Psoas muscle (tissue), 8 donors: ENCODE results near the gene MYO3B. TPM values are rescaled to one million over a fixed set of nuclear protein-coding genes. Genes with fewer than 3 reads are reported as not detected.

Experiments used
- ATAC-seq, 4 donors: fragments of 200-7000 bp; cut with Tn5 transposase; one replicate each; pipeline ENCODE4 v1.9.1; 2020; ENCODE audit warnings: moderate library complexity in 3 of 4, mild to moderate bottlenecking in 2 of 4
- DNase-seq, 2 donors: peaks; one replicate each; pipeline ENCODE4 v3.0.0-alpha.2; 2020
- H3K27ac ChIP-seq: fragments of 200-600 bp; one replicate; pipeline ENCODE4 v1.8.0; 2022
- H3K27me3 ChIP-seq, 3 donors: fragments of 200-600 bp in 1 of 3; one replicate each; pipeline versions ENCODE4 v1.6.1 to v1.8.0; 2013 to 2022; ENCODE audit warnings: low read length in 2 of 3, mild to moderate bottlenecking in 2 of 3, moderate library complexity in 1 of 3; ENCODE audit not compliant: insufficient read depth in 3 of 3
- H3K36me3 ChIP-seq, 2 donors: fragments of 200-600 bp in 1 of 2; one replicate each; pipeline versions ENCODE4 v1.6.1 to v1.8.0; 2013 to 2022; ENCODE audit warnings: low read depth in 1 of 2, mild to moderate bottlenecking in 1 of 2, moderate library complexity in 1 of 2; ENCODE audit not compliant: insufficient read depth in 1 of 2
- H3K4me1 ChIP-seq: fragments of 200-600 bp; one replicate; pipeline ENCODE4 v1.8.0; 2022
- H3K4me3 ChIP-seq: fragments of 200-600 bp; one replicate; pipeline ENCODE4 v1.8.0; 2022; ENCODE audit warnings: mild to moderate bottlenecking
- H3K9me3 ChIP-seq: fragments of 200-600 bp; one replicate; pipeline ENCODE4 v1.8.0; 2022
- CTCF ChIP-seq: fragments of 200-600 bp; IDR thresholded peaks from one replicate; pipeline ENCODE4 v1.8.0; 2022; ENCODE audit warnings: antibody characterized with exemption
- WGBS, 3 donors: extraction: QIAGEN DNeasy Blood & Tissue Kit; methylation state at CpG; one replicate each; pipeline versions ENCODE4 v1.1.6 to v1.1.7; 2013; 5-methylcytosine and 5-hydroxymethylcytosine counted together
- intact Hi-C, 2 donors: fragments of 100-400 bp; cut with DNase I; formaldehyde crosslinking; loops; one replicate each; pipeline versions ENCODE4 v1.11.0 to v1.14.2; 2022
- polyA plus RNA-seq, 3 donors: library from polyadenylated mRNA; stranded (reverse); fragments of 200-250 nt; gene quantifications; one replicate each; pipeline ENCODE4 v1.2.3, GENCODE V29; 2013
- total RNA-seq, 4 donors: library from RNA; stranded (reverse); fragmentation: NEBNext Ultra II Directional in 2 of 4; extraction: Animal tissue kit (Norgen Biotek cat#: 25700) in 2 of 4; gene quantifications; one replicate each; pipeline versions ENCODE4 v1.2.1 to v1.2.4, GENCODE V29; 2021 to 2023
- donor health status: healthy with polysubstance abuse.
- donor health status: DM: no; HTN: no; CAD: no; lungs with moderate emphysema.
- donor health status: Bipolar disorder and iron deficiency.
- donor health status: healthy.
- donor health status: DM: yes; HTN: yes; CAD: no.
- donor health status: DM: no; HTN: no; CAD: no.
- donor health status: DM: no; HTN: no; CAD: no.
- donor health status: DM: yes; HTN: yes; CAD: no.

MYO3B gene
- total and polyA plus RNA-seq, 7 donors: 0.04 to 0.32 TPM; not detected in 5

- Histone ChIP-seq H3K4me1 (no peaks in the 10 kb centered on the region), H3K36me3 (no peaks in the 10 kb centered on the region), H3K4me3 (no peak overlapping the region), H3K9me3 (no peaks in the 10 kb centered on the region), H3K27ac (no peak overlapping the region), H3K27me3 (no peaks in the 10 kb centered on the region)
- no peak for TF ChIP-seq CTCF
- 13 to 21% (median 17%) methylated on average over 8 of the region's 8 CpGs for WGBS, 3 donors
- no peak for DNase-seq
- intact Hi-C loops: no loop called here
- no peak for ATAC-seq
Observed at GRCh38 chr2:170155022-170155722, 22.8 kb upstream of the MYO3B start.

- DNase-seq (no peak), ATAC-seq (no peak)
- Histone ChIP-seq H3K27ac (no peak overlapping the region), H3K27me3 (no peaks in the 10 kb centered on the region), H3K9me3 (no peaks in the 10 kb centered on the region), H3K4me1 (no peaks in the 10 kb centered on the region), H3K36me3 (no peaks in the 10 kb centered on the region), H3K4me3 (no peak overlapping the region)
- intact Hi-C loops: no loop called here
- WGBS, 3 donors: 32 to 49% (median 33%) methylated on average over 7 of the region's 7 CpGs
- no peak for TF ChIP-seq CTCF
Observed at GRCh38 chr2:170155723-170156253, 22.2 kb upstream of the MYO3B start.

GRCh38 chr2:170156592-170156991 lies 21.4 kb upstream of the MYO3B start:
- H3K4me1 ChIP-seq: no peaks in the 10 kb centered on the region
- no peaks in the 10 kb centered on the region for H3K27me3 ChIP-seq
- no peaks in the 10 kb centered on the region for H3K36me3 ChIP-seq
- intact Hi-C loops: no loop called here
- DNase-seq (no peak), ATAC-seq (no peak)
- no peaks in the 10 kb centered on the region for H3K9me3 ChIP-seq
- no peak overlapping the region for H3K4me3 ChIP-seq
- WGBS, 3 donors: 88 to 89% (median 88%) methylated on average over 3 of the region's 3 CpGs
- no peak overlapping the region for H3K27ac ChIP-seq
- no peak for TF ChIP-seq CTCF

GRCh38 chr2:170157025-170157684 lies 20.8 kb upstream of the MYO3B start:
- Histone ChIP-seq H3K4me3 (no peak overlapping the region), H3K9me3 (no peaks in the 10 kb centered on the region), H3K27ac (no peak overlapping the region), H3K27me3 (no peaks in the 10 kb centered on the region), H3K36me3 (no peaks in the 10 kb centered on the region), H3K4me1 (no peaks in the 10 kb centered on the region)
- TF ChIP-seq CTCF: no peak
- intact Hi-C loops: no loop called here
- 76 to 86% (median 81%) methylated on average over 3 of the region's 3 CpGs for WGBS, 3 donors
- ATAC-seq: no peak
- DNase-seq: no peak
